Fibroblast of skin of left quadriceps (primary cell): ENCODE data around the gene ADGRG7.

Source experiments
- DNase-seq, 2 experiments: peaks; one replicate each; pipeline ENCODE4 v3.0.0-alpha.2; 2013; ENCODE audit warnings: low read depth in 2 of 2

Gene ADGRG7

DNA sequence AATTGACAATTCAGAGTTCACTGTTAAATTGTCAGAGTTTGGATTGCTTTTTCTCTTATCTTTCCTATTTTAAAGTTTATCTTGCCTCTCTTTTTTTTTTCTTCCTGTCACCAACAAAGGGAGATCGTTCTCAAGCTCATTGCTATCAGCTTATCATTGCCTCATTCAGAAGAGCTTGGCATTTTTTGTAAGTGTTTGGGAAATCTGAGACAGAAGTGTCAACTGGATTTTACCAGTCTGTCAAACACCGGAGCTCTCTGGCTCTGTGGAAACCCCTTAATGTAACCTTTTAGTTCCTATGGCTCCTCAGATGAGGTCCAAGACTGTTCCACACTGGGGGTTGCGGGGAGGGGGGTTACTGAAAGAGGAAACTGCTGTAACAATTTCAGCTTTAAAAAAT, 89.3 kb downstream of the ADGRG7 start:
- DNase-seq: no peak

DNA sequence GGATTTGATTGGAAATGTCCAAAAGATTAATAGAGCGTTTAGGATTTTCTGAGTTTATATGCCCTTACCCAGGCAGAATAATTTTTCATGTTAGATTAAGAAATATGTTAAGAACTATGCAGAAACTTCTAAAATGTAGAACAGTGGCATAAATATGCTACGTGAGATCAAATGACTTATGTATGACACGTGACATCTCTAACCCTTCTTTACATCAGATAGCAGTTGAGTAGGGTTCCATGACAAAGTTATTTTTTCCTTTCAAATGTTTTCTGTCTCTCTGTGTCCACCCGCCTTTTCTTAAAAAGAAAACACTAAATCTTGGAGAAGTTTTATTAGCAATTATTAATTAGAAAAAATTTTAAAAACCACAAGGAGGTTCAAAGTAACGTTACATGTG, 91.3 kb downstream of the ADGRG7 start:
- no peak for DNase-seq

GRCh38 chr3:100702082-100702979, 92.9 kb downstream of the ADGRG7 start:
- DNase-seq: no peak

DNA sequence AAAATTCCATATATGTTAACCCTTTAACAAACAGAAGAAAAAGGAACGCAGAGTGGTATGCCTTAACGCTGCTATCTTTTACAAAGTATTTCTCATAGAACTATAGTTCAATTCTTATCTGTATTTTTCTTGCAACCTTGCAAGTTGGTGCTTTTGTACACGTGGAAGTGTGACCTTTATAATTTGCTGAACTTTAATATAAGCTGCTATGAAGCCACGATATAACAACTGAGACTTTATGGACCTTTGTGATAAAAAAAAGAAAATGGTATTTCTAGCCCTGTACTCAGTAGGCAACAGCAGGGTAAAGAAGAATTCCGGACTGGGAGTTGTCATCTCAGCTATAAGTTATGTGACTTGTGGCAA, 93.6 kb downstream of the ADGRG7 start:
- DNase-seq: no peak

DNA sequence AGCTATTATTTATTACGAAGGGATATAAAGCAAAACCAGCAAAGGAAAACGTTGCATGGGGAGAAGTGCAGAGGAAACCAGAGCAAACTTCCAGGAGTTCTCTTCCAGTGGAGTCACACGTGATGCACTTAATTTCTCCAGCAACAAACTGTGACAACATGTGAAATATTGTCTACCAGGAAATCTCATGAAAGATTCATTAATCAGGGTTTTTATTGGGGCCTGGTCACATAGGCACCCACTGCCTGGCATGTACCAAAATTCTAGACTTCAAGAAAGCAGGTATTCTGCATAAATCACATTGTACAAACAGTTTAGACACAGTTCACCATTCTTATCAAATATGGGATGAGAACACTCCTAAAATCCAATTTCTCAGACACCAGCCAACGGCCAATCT, 94.5 kb downstream of the ADGRG7 start:
- no peak for DNase-seq

DNA sequence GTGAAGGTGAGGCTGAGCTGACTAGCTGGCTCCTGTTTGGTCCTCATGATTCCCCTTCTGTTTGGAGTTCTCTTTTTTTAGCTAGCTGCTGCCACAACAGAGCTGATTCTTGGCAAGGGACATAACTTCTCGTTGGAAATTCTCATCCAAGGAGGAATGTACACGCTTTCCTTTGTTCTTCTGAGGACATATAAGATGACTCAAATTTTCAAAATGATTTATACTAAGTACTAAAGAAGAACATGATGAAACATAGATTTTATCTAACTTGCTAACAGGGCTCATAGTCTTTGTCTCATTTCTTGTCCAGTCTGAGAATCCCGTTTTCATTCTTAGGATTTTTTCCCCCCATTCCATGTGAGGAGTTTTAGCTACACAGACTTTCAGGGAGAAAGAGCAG, 97.0 kb downstream of the ADGRG7 start:
- DNase-seq: peak in 1 of 2 experiments; percentile 21

- DNase-seq: no peak
Measured at GRCh38 chr3:100708644-100708988, 99.2 kb downstream of the ADGRG7 start.

- DNase-seq: peak; percentile 99
Measured at GRCh38 chr3:100708989-100709841, 99.8 kb downstream of the ADGRG7 start, which contains the start of gene TFG. TFG (plus strand) TSS chr3:100709494; CDS start chr3:100713686, 4,192 bp downstream.

DNA sequence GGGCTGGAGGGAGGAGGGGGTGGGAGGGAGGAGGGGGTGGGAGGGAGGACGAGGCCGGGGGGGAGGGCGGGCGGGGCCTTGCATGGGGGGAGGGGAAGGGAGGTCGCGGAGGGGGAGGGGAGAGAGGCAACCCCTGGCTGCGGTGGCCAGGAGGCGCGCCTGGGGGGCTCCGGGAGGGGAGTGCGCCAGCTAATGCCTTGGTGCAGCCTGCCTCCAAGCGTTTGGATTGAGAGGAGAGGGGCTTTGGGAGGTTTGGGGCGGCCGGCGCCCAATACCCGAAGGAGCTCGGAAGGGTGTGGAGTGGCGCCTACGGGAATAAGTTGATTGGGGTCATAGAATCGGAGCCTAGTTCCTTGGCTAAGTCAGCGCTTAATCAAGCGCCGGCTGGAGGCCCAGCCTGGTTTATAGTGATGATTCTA, 100.5 kb downstream of the ADGRG7 start:
- peak in 1 of 2 experiments; percentile 0 for DNase-seq

DNA sequence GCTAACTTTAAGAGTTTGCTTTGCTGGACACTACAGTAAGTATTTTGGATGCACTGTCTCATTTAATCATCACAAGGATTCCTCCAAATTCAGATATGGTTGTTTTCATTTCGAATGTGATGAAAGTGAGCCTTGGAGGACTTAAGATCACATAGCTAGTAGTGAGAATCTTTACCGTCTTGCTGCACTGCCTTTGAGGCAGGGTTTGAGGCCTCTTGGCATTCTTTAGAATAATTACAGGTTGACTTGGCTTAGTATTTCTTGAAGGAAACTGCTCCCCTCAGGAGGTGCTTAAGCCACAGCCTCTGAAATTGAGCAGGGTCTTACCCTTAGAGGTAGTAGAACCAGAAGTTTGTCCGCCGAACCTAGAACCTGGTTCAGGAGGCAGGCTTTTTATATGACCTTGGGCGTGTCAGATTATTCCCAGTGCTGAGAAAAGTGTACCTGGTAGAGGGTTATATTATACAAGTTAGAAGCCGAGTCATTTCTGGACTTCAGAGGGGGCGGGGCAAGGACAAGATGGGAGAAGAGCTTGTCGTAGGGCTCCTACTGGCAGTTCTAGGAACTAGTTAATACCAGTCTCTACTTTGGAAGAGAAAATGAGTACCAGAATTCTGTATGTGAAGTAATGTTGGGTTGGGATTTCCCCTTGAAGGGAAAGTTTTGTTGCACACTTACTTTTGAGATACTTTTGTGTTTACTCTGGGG, 101.0 kb downstream of the ADGRG7 start:
- DNase-seq: peak; percentile 25 to 33

- DNase-seq: no peak
Measured at GRCh38 chr3:100715176-100715575, 105.8 kb downstream of the ADGRG7 start.

- no peak for DNase-seq
Measured at GRCh38 chr3:100717063-100717462, 107.7 kb downstream of the ADGRG7 start.

GRCh38 chr3:100717637-100718487, 108.5 kb downstream of the ADGRG7 start:
- no peak for DNase-seq

DNA sequence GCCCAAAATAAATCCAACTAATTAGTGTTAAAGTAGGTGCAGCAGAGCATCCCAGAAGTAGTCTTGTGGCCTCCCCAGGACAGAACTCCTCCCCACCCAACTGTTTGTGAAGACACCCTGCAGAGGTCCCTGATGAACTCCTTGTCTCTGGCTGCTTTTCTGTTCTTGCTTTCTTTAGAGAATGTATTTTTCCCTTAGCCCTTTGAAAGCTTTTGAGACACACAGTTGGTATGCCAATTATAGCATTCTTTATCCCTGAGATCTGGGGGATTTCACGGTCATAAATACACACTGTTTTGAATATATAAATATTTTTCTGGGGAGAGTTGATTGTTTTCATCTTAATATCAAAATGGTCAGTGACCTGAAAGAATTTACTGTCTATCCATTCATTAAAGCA, 109.7 kb downstream of the ADGRG7 start:
- DNase-seq: no peak

GRCh38 chr3:100720426-100720825, 111.0 kb downstream of the ADGRG7 start:
- no peak for DNase-seq

DNA sequence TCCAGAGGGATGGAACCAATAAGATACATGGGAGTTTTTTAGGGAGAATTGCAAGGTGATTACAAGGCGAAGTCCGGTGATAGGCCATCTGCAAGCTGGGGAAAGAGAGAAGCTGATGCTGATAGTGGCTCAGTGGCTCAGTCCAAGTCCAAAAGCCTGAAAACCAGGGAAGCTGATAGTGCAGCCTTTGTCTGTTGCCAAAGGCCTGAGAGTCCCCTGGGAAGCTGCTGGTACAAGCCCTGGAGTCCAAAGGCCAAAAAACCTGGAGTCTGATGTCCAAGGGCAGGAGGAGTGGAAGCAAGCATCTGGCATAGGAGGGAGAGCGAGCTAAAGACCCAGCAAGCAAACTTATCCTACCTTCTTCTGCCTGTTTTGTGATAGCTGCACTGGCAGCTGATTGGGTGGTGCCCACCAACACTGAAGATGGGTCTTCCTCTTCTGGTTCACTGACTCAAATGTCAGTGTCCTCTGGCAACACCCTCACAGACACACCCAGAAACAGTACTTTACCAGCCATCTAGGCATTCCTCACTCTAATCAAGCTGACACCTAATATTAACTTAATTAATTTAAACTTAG, 116.6 kb downstream of the ADGRG7 start:
- DNase-seq: no peak

DNA sequence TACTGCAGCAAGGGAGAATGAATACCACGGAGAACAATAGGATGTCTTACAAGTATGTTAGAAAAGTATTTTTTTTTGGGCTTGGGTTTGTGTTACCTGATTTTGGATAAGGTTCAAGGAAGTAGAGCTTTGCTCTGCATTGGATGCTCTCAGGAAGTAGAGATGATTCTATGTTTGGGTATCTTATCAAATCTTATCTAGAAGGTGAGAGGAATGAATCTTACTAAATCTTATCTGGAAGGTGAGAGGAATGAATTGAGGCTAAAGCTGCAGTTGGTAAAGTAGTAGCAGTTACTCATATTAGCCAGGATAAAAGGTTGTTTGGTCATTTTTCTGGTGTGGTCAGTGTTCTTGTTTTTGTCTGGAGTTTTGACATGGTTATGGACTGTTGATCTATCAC, 117.3 kb downstream of the ADGRG7 start:
- no peak for DNase-seq

- no peak for DNase-seq
Measured at GRCh38 chr3:100730524-100730923, 121.1 kb downstream of the ADGRG7 start.

- DNase-seq: no peak
Measured at GRCh38 chr3:100732435-100732834, 123.0 kb downstream of the ADGRG7 start.

- DNase-seq: peak in 1 of 2 experiments; percentile 14
Measured at GRCh38 chr3:100737334-100737733, 127.9 kb downstream of the ADGRG7 start.

GRCh38 chr3:100740207-100740606, 130.8 kb downstream of the ADGRG7 start:
- no peak for DNase-seq
